Measurements from ENCODE around the gene IL4R. TPM values are rescaled to one million over a fixed set of nuclear protein-coding genes. Genes with fewer than 3 reads are reported as not detected.

Gene IL4R
- total and polyA plus RNA-seq, 4 donors, result 15.5 to 61.9 (median 29.9) TPM

- Histone ChIP-seq H3K4me3 (ENCODE audit: low read depth in 1 of 3, low read length in 3 of 3) (no peak overlapping the region), H3K4me1 (ENCODE audit: control insufficient read depth in 4 of 4, insufficient read depth in 4 of 4, low read length in 3 of 4) (no peaks in the 10 kb centered on the region), H3K9me3 (ENCODE audit: control insufficient read depth in 4 of 4, low read length in 3 of 4) (no peaks in the 10 kb centered on the region), H3K27me3 (ENCODE audit: control insufficient read depth in 4 of 4, insufficient read depth in 4 of 4, low read length in 3 of 4) (no peaks in the 10 kb centered on the region), H3K9ac (ENCODE audit: low read depth in 1 of 2, low read length in 2 of 2) (no peak overlapping the region), H3K36me3 (ENCODE audit: control insufficient read depth in 4 of 4, insufficient read depth in 3 of 4, low read depth in 1 of 4, low read length in 3 of 4) (peaks cover 29 to 94% (median 74%) of the 10 kb centered on the region in 4 donors), H3K27ac (ENCODE audit: low read depth in 1 of 2, low read length in 2 of 2) (no peak overlapping the region)
- TF ChIP-seq FOXA2 (IDR thresholded peaks at IDR 0.05) (no peak), RAD21 (IDR thresholded peaks at IDR 0.05) (no peak)
- 76% methylated on average over 5 of the region's 5 CpGs for WGBS
- no peak for DNase-seq (ENCODE audit: low spot score)
Measured at GRCh38 chr16:27346819-27347218, 33.0 kb downstream of the IL4R start.

GRCh38 chr16:27347930-27348685 lies 34.3 kb downstream of the IL4R start:
- no peak for DNase-seq (ENCODE audit: low spot score)
- no peak overlapping the region for H3K9ac ChIP-seq (ENCODE audit: low read depth in 1 of 2, low read length in 2 of 2)
- no peaks in the 10 kb centered on the region for H3K9me3 ChIP-seq (ENCODE audit: control insufficient read depth in 4 of 4, low read length in 3 of 4)
- H3K4me1 ChIP-seq (ENCODE audit: control insufficient read depth in 4 of 4, insufficient read depth in 4 of 4, low read length in 3 of 4), result no peaks in the 10 kb centered on the region
- no peak overlapping the region for H3K27ac ChIP-seq (ENCODE audit: low read depth in 1 of 2, low read length in 2 of 2)
- no peak overlapping the region for H3K4me3 ChIP-seq (ENCODE audit: low read depth in 1 of 3, low read length in 3 of 3)
- peaks cover 30 to 94% (median 75%) of the 10 kb centered on the region in 4 donors for H3K36me3 ChIP-seq (ENCODE audit: control insufficient read depth in 4 of 4, insufficient read depth in 3 of 4, low read depth in 1 of 4, low read length in 3 of 4)
- WGBS, result 75% methylated on average over 9 of the region's 9 CpGs
- no peaks in the 10 kb centered on the region for H3K27me3 ChIP-seq (ENCODE audit: control insufficient read depth in 4 of 4, insufficient read depth in 4 of 4, low read length in 3 of 4)
- TF ChIP-seq GABPA (IDR thresholded peaks at IDR 0.05 in 1 of 2, conservative IDR thresholded peaks at IDR 0.05 in 1 of 2), result no peak
- TF ChIP-seq FOXA1 (IDR thresholded peaks at IDR 0.05), result no peak
- TF ChIP-seq ATF3 (IDR thresholded peaks at IDR 0.05), result no peak
- no peak for TF ChIP-seq NR2F2 (IDR thresholded peaks at IDR 0.05)
- no peak for TF ChIP-seq TAF1 (conservative IDR thresholded peaks at IDR 0.05)
- no peak for TF ChIP-seq RXRA (IDR thresholded peaks at IDR 0.05)
- TF ChIP-seq YY1 (IDR thresholded peaks at IDR 0.05), result no peak
- TF ChIP-seq REST (IDR thresholded peaks at IDR 0.05), result no peak
- no peak for TF ChIP-seq JUND (IDR thresholded peaks at IDR 0.05)
- no peak for TF ChIP-seq RAD21 (IDR thresholded peaks at IDR 0.05)
- no peak for TF ChIP-seq MAX (IDR thresholded peaks at IDR 0.05)

- H3K4me3 ChIP-seq (ENCODE audit: low read depth in 1 of 3, low read length in 3 of 3), result no peak overlapping the region
- no peak overlapping the region for H3K27ac ChIP-seq (ENCODE audit: low read depth in 1 of 2, low read length in 2 of 2)
- no peaks in the 10 kb centered on the region for H3K27me3 ChIP-seq (ENCODE audit: control insufficient read depth in 4 of 4, insufficient read depth in 4 of 4, low read length in 3 of 4)
- WGBS, result 96% methylated on average over 3 of the region's 3 CpGs
- H3K4me1 ChIP-seq (ENCODE audit: control insufficient read depth in 4 of 4, insufficient read depth in 4 of 4, low read length in 3 of 4), result no peaks in the 10 kb centered on the region
- TF ChIP-seq REST (IDR thresholded peaks at IDR 0.05) (no peak), ZBTB33 (IDR thresholded peaks at IDR 0.05) (no peak), YY1 (IDR thresholded peaks at IDR 0.05) (no peak), FOXA1 (IDR thresholded peaks at IDR 0.05) (no peak), ATF3 (IDR thresholded peaks at IDR 0.05) (no peak), FOXA2 (IDR thresholded peaks at IDR 0.05) (no peak), RXRA (IDR thresholded peaks at IDR 0.05) (no peak), SP1 (IDR thresholded peaks at IDR 0.05) (no peak), TAF1 (conservative IDR thresholded peaks at IDR 0.05) (no peak), HNF4A (conservative IDR thresholded peaks at IDR 0.05) (no peak), NR2F2 (IDR thresholded peaks at IDR 0.05) (no peak), GABPA (IDR thresholded peaks at IDR 0.05 in 1 of 2, conservative IDR thresholded peaks at IDR 0.05 in 1 of 2) (no peak), MAX (IDR thresholded peaks at IDR 0.05) (no peak), HNF4G (IDR thresholded peaks at IDR 0.05) (no peak)
- H3K9ac ChIP-seq (ENCODE audit: low read depth in 1 of 2, low read length in 2 of 2), result no peak overlapping the region
- H3K9me3 ChIP-seq (ENCODE audit: control insufficient read depth in 4 of 4, low read length in 3 of 4), result no peaks in the 10 kb centered on the region
- DNase-seq (ENCODE audit: low spot score), result no peak
- H3K36me3 ChIP-seq (ENCODE audit: control insufficient read depth in 4 of 4, insufficient read depth in 3 of 4, low read depth in 1 of 4, low read length in 3 of 4), result peaks cover 30 to 94% (median 76%) of the 10 kb centered on the region in 4 donors
Measured at GRCh38 chr16:27349276-27349675, 35.5 kb downstream of the IL4R start.
